MM.1S (cell line): ENCODE data around the gene HMHB1.

Source experiments
- DNase-seq: peaks from one replicate; pipeline ENCODE4 v3.0.0-alpha.2; 2015
- H2AFZ ChIP-seq: fragments of 300-600 bp; sonication (generic); 2 replicates; pipeline ENCODE4 v1.6.0; 2016; ENCODE audit warnings: antibody characterized with exemption, low read length
- H3F3A ChIP-seq: fragments of 300-600 bp; sonication (generic); 2 replicates; pipeline ENCODE4 v1.6.1; 2016; ENCODE audit warnings: mild to moderate bottlenecking, antibody characterized with exemption, low read length, moderate library complexity, mixed read lengths; ENCODE audit not compliant: insufficient read depth
- H3K27ac ChIP-seq: fragments of 300-600 bp; sonication (generic); 2 replicates; pipeline ENCODE4 v1.5.1; 2016; ENCODE audit warnings: mild to moderate bottlenecking, low read length
- H3K27me3 ChIP-seq: fragments of 300-600 bp; sonication (generic); replicated peaks from 2 replicates; pipeline ENCODE4 v1.6.0; 2016; ENCODE audit warnings: low read length; ENCODE audit not compliant: insufficient read depth
- H3K36me3 ChIP-seq: fragments of 300-600 bp; sonication (generic); replicated peaks from 2 replicates; pipeline ENCODE4 v1.6.1; 2016; ENCODE audit warnings: mild to moderate bottlenecking, low read length, mixed read lengths; ENCODE audit not compliant: insufficient read depth
- H3K4me1 ChIP-seq: fragments of 300-600 bp; sonication (generic); 2 replicates; pipeline ENCODE4 v1.6.1; 2016; ENCODE audit warnings: low read length, mixed read lengths
- H3K4me2 ChIP-seq: fragments of 300-600 bp; sonication (generic); 2 replicates; pipeline ENCODE4 v1.6.0; 2016; ENCODE audit warnings: low read depth, low read length
- H3K4me3 ChIP-seq: fragments of 300-600 bp; sonication (generic); 2 replicates; pipeline ENCODE4 v1.5.1; 2016; ENCODE audit warnings: low read length, mixed read lengths
- H3K79me2 ChIP-seq: fragments of 300-600 bp; sonication (generic); 2 replicates; pipeline ENCODE4 v1.6.1; 2016; ENCODE audit warnings: mixed run types, low read length, mixed read lengths
- H3K9ac ChIP-seq: fragments of 300-600 bp; sonication (generic); 2 replicates; pipeline ENCODE4 v1.6.1; 2016; ENCODE audit warnings: low read length, mixed read lengths
- H3K9me2 ChIP-seq: fragments of 300-600 bp; sonication (generic); replicated peaks from 2 replicates; pipeline ENCODE4 v1.6.1; 2016; ENCODE audit warnings: mild to moderate bottlenecking, low read length, mixed read lengths; ENCODE audit not compliant: insufficient read depth
- H3K9me3 ChIP-seq: fragments of 300-600 bp; sonication (generic); replicated peaks from 2 replicates; pipeline ENCODE4 v1.6.1; 2016; ENCODE audit warnings: mild to moderate bottlenecking, low read length, mixed read lengths; ENCODE audit not compliant: insufficient read depth
- H4K20me1 ChIP-seq: fragments of 300-600 bp; sonication (generic); 2 replicates; pipeline ENCODE4 v1.6.1; 2016; ENCODE audit warnings: mild to moderate bottlenecking, low read length, moderate library complexity, mixed read lengths; ENCODE audit not compliant: insufficient read depth
- EZH2 ChIP-seq: fragments of 300-600 bp; sonication (generic); optimal IDR thresholded peaks from 2 replicates; pipeline ENCODE3; 2017; ENCODE audit warnings: low read depth, mild to moderate bottlenecking, antibody characterized with exemption, low read length, mixed read lengths
- EZH2phosphoT487 ChIP-seq: fragments of 300-600 bp; sonication (generic); IDR thresholded peaks from 2 replicates; pipeline ENCODE4 v1.6.1; 2018; ENCODE audit warnings: antibody characterized with exemption, low read length
- TF ChIP-seq, protein P1 (sequence below): fragments of 300-600 bp; sonication (generic); IDR thresholded peaks from 2 replicates; pipeline ENCODE4 v1.5.1; 2016; ENCODE audit warnings: antibody characterized with exemption, low read length, mixed read lengths

HMHB1 gene

DNA sequence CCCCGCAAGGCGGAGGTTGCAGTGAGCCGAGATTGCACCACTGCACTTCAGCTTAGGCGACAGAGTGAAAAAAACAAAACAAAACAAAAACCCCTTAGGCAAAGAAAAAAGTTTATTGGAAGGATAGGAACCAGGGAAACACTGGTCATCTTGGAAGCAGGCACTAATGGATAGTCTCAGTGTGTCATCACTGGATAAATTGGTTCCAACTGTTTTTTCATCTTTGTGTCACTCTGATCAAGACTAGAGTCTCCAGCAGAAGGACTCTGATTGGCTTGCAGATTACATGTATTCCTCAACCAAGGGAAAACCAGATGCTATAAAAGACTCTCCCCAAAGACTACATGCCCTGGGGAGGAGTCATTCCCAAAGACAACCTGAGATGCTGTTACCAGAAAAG is 35.0 kb upstream of the HMHB1 start:
- Histone ChIP-seq H3K36me3 (no peaks in the 10 kb centered on the region), H2AFZ (no peak overlapping the region), H3K9me2 (no peaks in the 10 kb centered on the region), H3K4me1 (no peaks in the 10 kb centered on the region), H3K4me3 (no peak overlapping the region), H3K79me2 (no peaks in the 10 kb centered on the region), H3K27ac (no peak overlapping the region), H3K4me2 (no peak overlapping the region), H3F3A (no peaks in the 10 kb centered on the region), H4K20me1 (no peaks in the 10 kb centered on the region), H3K9me3 (no peaks in the 10 kb centered on the region), H3K9ac (no peak overlapping the region), H3K27me3 (no peaks in the 10 kb centered on the region)
- no peak for DNase-seq
- TF ChIP-seq EZH2 (no peak), EZH2phosphoT487 (no peak)
- TF ChIP-seq, protein P1, sequence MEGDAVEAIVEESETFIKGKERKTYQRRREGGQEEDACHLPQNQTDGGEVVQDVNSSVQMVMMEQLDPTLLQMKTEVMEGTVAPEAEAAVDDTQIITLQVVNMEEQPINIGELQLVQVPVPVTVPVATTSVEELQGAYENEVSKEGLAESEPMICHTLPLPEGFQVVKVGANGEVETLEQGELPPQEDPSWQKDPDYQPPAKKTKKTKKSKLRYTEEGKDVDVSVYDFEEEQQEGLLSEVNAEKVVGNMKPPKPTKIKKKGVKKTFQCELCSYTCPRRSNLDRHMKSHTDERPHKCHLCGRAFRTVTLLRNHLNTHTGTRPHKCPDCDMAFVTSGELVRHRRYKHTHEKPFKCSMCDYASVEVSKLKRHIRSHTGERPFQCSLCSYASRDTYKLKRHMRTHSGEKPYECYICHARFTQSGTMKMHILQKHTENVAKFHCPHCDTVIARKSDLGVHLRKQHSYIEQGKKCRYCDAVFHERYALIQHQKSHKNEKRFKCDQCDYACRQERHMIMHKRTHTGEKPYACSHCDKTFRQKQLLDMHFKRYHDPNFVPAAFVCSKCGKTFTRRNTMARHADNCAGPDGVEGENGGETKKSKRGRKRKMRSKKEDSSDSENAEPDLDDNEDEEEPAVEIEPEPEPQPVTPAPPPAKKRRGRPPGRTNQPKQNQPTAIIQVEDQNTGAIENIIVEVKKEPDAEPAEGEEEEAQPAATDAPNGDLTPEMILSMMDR = no peak

DNA sequence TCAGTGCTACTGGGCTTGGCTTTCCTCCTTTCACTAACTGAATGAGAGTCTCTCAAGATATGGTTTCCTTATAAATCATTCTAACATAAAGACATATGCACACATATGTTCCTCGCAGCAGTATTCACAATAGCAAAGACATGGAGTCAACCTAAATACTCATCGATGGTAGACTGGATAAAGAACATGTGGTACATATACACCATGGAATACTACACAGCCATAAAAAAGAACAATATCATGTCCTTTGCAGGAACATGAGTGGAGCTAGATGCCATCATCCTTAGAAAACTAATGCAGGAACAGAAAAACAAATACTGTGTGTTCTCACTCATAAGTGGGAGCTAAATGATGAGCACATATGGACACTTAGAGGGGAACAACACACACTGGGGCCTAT is 32.5 kb upstream of the HMHB1 start:
- H3K36me3 ChIP-seq = no peaks in the 10 kb centered on the region
- H3K4me1 ChIP-seq = no peaks in the 10 kb centered on the region
- TF ChIP-seq EZH2phosphoT487 (no peak), EZH2 (no peak)
- TF ChIP-seq, protein P1 = no peak
- H3K4me3 ChIP-seq = no peak overlapping the region
- no peak overlapping the region for H3K27ac ChIP-seq
- H3K9me2 ChIP-seq = no peaks in the 10 kb centered on the region
- no peak for DNase-seq
- H3K4me2 ChIP-seq = no peak overlapping the region
- no peaks in the 10 kb centered on the region for H4K20me1 ChIP-seq
- no peaks in the 10 kb centered on the region for H3K9me3 ChIP-seq
- no peak overlapping the region for H2AFZ ChIP-seq
- H3K9ac ChIP-seq = no peak overlapping the region
- H3K79me2 ChIP-seq = no peaks in the 10 kb centered on the region
- H3K27me3 ChIP-seq = no peaks in the 10 kb centered on the region
- H3F3A ChIP-seq = no peaks in the 10 kb centered on the region

DNA sequence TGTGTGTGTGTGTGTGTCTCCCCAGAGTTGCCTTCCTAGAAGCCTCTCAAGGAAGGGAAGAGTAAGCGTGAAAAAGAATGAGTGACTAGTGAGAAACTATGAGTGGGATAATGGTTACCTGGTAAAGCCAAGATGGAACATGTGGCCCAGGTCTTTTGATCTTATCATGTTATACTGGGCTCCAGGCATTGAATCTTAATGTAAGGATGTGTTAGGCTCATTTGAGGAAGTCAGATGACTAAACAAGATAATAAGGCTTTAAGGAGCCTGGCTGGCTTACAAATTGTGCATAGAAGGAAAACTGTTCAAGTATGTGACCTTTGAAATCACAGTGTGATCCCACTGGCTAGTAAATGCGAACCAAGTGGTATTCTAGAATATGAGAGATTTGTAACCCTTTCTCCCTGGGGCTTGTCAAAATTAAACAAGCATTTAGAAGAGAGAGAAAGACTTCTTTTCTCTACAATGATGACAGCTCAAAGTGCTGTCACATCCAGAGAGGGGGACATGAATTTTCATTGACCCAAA is 29.9 kb upstream of the HMHB1 start:
- Histone ChIP-seq H3K27ac (no peak overlapping the region), H3K4me1 (no peaks in the 10 kb centered on the region), H3K36me3 (no peaks in the 10 kb centered on the region), H3K4me3 (no peak overlapping the region), H2AFZ (no peak overlapping the region), H3K27me3 (no peaks in the 10 kb centered on the region), H3K9ac (no peak overlapping the region), H3K9me2 (no peaks in the 10 kb centered on the region), H3K4me2 (no peak overlapping the region), H3K79me2 (no peaks in the 10 kb centered on the region), H3F3A (no peaks in the 10 kb centered on the region), H4K20me1 (no peaks in the 10 kb centered on the region), H3K9me3 (no peaks in the 10 kb centered on the region)
- TF ChIP-seq, protein P1 = no peak
- no peak for TF ChIP-seq EZH2phosphoT487
- TF ChIP-seq EZH2 = no peak
- DNase-seq = no peak
